Stomach (tissue), 4 donors: ENCODE data around the gene NRG3.

Experiments used
- POLR2A ChIP-seq, 4 donors: fragments of 450-650 bp; IDR thresholded peaks; one replicate each; pipeline ENCODE4 v1.6.1; 2016; ENCODE audit warnings: antibody characterized with exemption in 4 of 4, control low read depth in 2 of 4, mild to moderate bottlenecking in 1 of 4, moderate library complexity in 1 of 4
- POLR2AphosphoS5 ChIP-seq, 3 donors: sonication (generic); formaldehyde crosslinking; IDR thresholded peaks; one replicate each; pipeline ENCODE4 v1.6.1; 2016; ENCODE audit warnings: antibody characterized with exemption in 3 of 3
- TF ChIP-seq, protein P1 (sequence below), 7 experiments: fragments of 450-650 bp in 4 of 7; fragments of 200-600 bp in 3 of 7; sonication (generic) in 3 of 7; IDR thresholded peaks; one replicate each; pipeline ENCODE4 v1.5.1; 2016 to 2019; ENCODE audit warnings: antibody characterized with exemption in 7 of 7, control low read depth in 2 of 7, mild to moderate bottlenecking in 1 of 7

DNA sequence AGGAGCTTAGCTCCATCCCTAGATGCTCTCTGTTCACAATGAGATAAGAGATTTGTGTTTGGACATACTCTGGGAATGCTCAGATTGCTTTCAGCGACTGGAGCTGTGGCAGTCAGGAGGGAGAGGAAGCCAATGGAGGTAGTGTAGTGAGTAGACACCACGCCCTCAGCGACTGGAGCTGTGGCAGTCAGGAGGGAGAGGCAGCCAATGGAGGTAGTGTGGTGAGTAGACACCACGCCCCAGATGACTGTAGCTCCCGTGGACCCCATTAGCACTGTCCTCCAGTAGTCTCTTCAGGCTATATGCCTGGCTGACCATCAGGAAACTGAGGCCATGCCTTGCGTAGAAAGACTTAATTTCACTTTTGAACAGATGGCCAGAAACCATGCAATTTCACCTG lies 1033.8 kb downstream of the NRG3 start:
- TF ChIP-seq, protein P1, sequence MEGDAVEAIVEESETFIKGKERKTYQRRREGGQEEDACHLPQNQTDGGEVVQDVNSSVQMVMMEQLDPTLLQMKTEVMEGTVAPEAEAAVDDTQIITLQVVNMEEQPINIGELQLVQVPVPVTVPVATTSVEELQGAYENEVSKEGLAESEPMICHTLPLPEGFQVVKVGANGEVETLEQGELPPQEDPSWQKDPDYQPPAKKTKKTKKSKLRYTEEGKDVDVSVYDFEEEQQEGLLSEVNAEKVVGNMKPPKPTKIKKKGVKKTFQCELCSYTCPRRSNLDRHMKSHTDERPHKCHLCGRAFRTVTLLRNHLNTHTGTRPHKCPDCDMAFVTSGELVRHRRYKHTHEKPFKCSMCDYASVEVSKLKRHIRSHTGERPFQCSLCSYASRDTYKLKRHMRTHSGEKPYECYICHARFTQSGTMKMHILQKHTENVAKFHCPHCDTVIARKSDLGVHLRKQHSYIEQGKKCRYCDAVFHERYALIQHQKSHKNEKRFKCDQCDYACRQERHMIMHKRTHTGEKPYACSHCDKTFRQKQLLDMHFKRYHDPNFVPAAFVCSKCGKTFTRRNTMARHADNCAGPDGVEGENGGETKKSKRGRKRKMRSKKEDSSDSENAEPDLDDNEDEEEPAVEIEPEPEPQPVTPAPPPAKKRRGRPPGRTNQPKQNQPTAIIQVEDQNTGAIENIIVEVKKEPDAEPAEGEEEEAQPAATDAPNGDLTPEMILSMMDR (IDR thresholded peaks at IDR 0.05) = no peak
- TF ChIP-seq POLR2A (IDR thresholded peaks at IDR 0.05) (no peak), POLR2AphosphoS5 (IDR thresholded peaks at IDR 0.05) (no peak)
